HL-60/S4 treated with retinoic acid at 250 ng/mL for 4 days and 3 days (cell line): ENCODE results near the gene PRSS38.

ENCODE experiments used
- in situ Hi-C: fragments of 300-500 bp; cut with MboI; formaldehyde crosslinking; loops from 2 replicates; pipeline ENCODE4 v1.7.0; 2022; ENCODE audit warnings: low sequenced_read_pairs

Gene PRSS38

DNA sequence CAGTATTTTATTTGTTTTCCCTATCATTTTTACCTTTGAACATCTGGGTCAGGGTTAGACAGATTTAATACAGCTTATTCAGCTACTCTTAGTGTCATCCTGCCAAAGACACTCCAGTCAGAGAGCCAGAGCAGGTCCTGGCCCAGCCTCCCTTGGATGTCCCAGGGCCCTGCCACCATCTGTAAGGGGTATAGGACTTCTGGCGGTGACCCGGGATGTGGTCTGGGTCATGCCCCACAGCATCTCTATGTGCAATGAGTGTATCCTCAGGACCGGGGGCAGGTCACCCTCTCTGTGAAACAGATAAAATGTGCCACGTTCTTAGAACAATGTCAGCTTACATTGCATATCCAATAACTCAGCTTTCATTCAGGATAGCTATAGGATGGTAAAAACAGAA lies 37.8 kb upstream of the PRSS38 start:
- in situ Hi-C loops = no loop called here

DNA sequence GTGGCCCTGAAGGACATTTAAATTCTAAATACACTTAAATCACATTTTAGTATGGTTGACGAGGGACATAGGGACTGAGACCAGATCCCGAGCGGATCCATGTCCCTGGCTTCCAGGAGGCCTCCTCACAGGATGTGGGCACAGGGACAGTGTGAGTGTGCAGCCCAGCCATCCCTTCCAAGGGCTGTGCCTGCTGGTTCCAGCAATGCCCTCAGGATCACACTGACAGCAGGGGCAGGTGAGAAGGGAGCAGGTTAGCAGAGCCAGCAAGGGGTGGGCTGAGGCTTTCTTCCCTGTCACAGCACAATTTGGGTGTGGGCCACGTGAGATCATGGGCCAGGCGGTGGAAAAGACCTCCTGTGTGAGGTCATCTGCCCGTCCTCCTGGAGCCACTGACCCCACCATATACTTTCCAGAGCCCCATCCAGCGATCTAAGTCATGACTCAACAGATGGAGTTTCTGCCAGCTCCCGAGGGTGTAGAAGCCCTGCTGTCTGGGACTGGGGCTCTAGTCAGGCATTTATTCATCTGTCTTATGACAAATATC lies 37.0 kb upstream of the PRSS38 start:
- in situ Hi-C loops = no loop called here

DNA sequence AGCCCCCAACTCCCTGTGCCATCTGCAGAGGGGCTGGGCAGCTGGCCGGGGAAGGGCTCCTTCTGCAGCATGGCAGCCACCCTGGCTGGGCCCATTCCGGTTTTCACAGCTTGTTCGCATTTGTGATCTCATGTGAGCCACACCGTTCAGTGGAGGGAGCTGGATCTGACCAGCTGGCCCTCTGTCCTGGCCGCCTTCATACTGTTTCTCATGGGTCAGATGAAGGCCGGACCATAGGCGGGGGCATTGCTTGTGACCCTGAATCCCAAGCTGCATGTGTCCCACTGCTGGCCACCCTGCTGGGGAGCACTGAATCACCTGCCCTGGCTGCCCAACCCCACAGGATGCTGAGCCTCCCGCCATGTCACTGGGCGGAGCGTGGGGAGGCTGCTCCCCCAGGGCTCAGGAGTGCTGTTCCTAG lies 36.4 kb upstream of the PRSS38 start:
- in situ Hi-C loops = no loop called here

DNA sequence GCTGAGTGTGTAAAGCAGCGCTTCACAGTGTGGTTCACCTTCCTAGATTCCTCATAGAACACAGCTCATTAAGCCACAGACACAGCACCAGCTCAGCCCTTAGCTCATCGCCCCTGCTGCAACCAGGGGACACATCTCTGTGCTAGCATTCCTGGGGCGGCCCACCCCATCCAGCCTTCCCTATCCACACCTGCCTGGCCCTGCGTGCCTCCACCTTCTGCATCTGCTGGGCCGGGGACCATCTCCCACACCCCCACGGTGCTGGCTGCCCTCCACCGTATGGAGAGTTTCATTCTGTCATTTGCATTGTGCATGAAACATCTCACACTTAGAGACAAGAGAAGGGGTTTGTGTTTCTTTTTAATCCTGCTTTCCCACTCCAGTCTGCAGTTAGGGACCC lies 35.8 kb upstream of the PRSS38 start:
- in situ Hi-C loops = no loop called here

DNA sequence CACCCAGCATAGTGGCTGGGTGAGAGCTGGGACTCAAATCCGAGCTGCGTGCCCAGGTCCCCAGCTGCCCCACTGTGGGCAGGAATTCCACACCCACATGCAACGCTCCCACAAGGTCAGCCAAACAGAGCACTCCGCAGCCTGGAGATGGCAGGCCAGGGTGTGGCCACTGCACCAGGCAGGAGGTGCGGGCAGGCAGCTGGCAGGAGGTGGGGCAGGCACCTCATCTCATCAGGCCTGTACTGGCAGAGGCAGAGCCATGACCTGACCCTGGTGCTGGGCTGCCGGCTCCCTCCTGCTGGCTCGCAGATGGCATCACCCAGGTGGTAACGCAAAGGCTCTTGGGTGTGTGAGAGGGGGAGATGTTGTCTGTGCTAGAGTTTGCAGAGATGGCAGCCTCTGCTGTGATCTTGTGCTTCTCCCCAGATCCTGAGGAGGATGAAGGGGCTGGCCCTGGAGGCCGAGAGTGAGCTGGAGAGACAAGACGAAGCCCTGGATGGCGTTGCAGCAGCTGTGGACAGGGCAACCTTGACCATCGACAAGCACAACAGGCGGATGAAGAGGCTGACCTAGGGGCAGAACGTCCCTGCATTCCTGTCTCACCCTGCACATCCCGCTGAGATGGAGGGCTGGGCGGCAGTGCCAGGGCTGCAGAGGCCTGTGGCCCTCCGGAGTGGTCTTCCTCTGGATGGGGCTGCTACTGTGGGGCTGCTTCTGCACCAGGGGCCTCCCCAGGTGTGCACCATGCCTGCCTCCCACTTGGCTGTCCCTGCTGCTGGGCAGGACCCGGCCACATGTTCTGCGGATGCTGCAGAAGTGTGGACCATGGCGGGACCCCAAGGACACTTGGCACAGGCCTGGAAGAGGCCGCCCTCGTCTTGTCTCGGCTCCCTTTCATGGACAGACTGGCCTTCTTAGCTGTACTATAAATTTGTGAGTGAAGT lies 35.1 kb upstream of the PRSS38 start:
- in situ Hi-C loops = no loop called here

DNA sequence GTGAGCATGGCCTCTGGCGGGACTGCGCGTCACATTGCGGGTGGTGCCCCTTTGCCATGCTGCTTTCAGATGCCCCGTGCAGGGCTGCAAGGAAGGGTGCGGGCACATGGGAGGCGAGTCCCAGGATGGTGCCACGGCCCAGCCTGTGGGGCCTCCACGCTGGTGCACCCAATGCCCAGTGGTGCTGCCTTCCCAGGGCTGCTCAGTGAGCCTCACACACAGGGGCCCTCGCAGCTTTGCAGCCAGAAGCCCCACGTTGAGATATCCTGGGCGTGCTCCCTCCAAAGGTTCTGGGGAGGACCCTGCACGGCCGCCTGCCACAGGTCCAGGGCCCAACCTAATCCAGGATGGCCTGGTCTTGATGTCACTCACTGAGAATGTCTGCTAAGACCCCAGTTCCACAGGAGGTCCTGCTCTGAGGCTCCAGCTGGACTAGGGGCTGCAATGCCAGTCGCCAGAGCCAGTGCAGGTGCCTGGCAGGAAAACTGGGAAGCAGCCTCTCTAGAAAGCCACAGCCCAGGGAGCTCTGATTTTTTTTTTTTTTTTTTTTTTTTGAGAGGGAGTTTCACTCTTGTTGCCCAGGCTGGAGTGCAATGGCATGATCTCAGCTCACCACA lies 34.1 kb upstream of the PRSS38 start:
- in situ Hi-C loops = no loop called here

DNA sequence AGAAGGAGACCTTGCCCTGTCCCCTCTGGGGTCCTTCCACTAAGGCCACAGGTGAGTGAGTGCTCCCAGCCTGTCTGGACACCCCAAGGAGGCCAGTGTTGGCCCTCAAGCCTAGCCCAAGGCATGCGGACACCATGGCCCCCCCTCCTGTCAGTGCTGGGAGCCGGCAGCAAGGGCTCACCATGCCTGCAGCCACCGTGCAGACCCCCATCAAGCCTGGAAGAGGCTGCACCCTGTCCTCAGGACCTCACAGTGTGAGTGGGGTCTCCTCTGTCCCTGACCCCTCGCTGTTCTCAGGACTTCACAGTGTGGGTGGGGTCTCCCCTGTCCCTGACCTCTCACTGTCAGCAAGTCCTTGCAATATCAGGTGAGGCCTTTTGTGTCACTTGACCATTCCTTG lies 33.2 kb upstream of the PRSS38 start:
- in situ Hi-C loops = no loop called here

DNA sequence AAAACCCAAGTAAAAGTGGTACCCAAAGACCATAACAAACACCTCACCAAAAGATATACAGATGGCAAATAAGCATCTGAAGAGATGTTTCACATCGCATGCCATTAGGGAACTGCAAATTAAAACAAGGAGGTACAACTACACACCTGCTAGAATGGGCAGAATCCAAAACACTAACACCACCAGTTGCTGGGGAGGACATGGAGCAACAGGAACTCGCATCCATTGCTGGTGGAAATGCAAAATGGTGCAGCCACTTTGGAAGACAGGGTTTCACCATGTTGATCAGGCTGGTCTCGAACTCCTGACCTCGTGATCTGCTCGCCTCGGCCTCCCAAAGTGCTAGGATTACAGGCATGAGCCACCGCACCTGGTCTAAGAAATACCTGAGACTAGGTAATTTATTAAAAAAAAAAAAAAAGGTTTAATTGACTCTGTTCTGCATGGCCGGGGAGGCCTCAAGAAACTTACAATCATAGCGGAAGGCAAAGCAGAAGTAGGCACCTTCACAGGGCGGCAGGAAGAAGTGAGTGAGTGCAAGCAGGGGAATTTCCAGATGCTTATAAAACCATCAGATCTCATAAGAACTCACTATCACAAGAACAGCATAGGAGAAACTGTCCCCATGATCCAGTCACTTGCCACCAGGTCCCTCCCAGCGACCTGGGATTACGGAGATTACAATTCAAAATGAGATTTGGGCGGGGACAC lies 30.2 kb upstream of the PRSS38 start:
- in situ Hi-C loops = no loop called here

DNA sequence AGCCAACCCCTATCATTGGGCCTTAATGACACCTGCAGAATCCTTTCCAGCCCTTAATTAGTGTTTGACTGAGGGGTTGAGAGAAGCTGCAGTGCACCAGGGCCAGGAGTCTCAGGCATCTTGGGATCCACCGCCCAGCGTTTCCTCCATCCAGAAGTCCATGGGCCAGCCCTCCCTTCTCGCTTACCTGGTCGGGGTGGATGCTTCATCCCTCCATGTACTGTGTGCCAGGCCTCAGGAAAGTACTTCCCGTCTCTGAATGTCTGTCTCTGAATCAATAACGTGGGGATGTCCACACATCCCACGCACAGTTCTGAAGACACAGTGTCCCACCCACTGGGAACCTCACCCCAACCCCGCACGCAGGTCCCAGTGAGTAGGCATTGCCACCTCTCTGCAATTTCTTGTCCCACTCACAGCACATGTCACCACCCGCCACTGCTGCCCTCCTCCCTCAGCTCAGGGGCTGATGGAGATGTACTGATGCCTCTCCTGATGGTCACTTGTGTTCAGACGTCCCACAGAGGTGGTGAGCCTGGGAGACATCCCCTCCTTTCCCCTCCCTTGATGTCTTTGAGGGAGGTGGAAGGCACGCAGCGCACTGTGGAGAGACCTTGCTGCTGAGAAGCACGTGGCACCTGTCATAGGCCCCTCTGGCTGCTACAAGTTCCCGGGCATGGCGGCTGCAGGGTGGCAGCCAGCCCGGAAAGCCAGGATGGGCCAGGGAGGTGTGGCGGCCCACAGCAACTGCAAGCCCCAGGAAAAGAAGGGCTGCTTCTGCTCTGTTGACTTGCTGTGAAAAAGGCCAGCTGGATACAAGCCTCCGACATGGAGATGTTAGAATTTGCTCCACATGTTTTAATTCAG lies 29.4 kb upstream of the PRSS38 start:
- in situ Hi-C loops = no loop called here

DNA sequence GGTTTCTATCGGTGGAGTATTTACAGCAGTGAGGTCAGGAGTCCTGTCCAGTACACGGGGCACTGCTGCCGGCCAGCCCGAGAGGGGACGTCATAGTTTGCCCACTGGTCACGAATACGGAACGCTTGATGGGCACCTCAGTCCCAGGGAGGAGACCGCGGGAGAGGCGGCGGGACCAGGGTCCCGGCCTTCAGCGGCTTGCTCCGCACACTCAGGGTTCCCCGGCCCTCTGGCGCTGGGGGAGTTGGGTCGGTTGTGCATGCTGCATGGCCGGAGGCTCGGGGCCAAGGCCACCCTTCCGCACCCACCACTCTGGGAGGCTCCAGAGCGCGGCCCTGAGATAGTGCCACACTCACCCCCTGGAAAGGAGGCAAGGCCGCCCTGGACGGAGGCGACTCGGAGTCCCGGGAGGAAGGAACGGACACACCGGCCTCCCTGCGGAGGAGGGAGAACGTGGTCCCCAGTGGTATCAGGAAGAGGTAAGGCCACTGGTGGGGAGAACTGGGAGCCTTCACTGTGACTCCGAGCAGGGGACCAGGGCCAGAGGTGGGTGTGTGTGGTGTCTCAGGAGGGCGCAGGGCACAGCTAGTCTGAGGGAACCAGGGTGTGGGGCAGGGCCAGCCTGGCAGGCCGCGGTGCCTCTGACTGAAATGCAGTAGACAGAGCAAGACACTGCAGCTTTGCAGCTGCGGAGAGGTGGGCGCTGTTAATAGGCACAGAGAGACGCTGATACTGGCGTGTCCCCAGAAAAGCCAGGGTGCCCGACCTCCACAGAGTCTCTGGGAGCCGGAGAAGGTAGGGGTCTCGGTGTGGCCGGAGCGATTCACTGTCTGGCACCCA lies 28.6 kb upstream of the PRSS38 start:
- in situ Hi-C loops = no loop called here

DNA sequence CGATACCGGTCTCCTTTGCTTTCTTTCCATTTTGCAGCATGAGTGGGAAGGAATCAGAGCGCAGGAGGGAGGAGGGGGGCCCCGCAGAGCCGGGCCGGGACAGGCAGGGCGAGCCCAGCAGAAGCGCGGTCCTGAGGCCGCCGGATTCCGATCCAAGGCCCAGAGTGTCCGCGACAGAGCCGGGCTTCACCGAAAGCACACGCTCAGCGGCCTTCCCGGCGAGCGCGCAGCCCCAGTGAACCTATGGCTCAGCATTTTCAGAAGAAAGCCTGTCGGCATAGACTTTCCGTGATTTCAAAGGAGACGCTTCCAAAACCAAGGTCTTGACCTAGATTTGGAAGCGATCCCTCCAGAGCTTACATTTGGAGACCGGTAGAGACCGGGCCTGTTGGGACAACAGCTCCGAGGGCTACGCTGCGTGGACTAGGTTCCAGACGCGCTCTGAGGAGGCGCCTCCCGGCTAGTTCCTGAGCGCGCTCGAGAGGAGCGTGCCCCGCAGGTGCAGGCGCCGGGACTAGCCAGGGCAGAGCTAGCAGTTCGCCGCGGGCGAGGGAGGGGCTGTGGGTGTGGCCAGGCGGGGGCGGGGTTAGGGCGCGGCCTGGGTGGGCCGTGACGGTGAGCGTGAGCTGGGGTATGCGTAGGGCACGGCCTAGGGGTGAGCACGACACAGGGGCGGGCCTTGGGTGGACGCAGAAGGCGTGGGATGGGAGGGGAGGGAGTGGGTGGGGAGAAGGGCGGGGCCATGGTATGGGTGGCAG lies 27.8 kb upstream of the PRSS38 start:
- in situ Hi-C loops = no loop called here

DNA sequence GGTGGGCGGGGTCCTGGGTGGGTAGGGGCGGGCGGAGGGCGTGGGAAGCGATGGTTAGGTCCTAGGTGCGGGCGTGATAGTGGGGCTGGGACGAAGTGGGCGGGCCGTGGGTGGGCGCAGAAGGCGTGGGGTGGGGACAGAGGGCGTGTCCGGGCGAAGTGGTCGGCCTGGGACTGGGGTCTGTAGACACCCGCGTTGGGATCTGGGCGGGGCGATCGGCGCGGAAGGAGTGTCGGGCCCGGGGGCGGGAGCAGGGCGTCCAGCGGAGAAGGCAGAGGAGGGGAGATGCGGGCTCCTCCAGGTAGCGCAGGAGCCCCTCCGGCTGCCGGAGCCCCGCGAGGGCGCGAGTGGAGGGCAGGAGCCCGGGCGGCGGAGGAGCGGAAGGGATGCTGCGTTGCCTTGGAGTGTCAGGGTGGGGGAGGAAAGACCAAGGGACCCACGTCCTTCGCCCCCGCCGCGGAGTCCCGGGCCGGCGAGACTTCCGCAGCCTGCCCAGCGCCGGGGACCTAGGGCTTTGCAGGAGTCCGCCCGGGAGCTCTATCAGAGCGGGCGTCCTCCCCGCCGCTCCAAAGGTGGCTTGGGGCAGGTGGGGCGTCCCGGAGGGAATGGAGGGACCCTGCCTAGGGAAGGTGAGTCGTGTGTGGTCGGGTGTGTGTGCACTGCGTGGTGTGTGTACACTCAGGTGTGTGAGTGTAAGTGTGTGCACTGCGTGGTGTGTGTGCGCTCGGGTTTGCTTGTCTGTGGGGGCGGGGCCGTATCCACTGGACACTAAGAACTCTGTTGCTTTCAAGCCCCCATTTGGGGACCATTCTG lies 27.0 kb upstream of the PRSS38 start:
- in situ Hi-C loops = no loop called here

DNA sequence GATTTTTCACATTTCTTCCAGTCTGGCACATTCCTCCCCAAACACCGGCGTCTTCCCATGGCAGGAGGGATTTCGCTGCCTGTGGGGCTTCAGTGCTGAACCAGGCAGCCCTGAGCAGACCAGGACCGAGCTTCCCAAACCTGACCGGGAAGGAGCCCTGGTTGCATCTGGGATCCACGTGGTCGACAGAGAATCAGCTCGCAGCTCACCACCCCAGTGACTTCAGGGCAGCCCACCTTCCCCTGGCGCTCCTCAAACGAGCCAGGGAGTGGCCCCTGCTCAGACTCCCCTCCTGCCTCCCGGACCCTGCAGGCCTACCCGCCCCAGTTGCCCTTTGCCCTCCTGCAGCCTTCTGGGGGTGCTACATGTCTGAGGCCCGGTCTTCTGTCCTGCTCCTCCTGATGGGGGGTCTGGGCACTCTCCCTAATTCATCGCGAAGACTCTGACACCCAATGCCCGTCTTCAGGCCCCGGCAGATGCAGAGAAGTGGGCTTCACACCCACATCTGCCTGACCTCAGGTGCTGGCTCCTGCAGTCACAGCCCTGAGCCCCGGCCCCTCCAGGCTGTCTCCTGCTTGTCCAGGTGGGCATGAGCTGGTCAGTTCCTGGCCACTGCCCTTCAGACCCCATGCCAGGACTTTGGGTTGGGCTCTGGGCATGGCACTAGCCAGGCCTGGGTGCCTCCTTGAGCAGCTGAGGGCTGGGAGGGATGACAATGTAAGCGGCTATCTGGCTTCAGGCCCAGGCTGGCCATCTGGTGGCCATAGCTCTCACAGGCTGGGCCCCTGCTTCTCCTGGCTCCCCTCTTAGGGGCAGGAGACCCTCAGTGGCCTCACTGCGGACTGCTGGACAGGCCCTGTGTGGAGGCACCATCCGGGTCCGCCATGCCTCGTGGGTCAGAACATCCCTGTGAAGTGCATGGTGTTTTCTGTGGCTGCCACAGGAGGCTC lies 26.1 kb upstream of the PRSS38 start:
- in situ Hi-C loops = no loop called here

DNA sequence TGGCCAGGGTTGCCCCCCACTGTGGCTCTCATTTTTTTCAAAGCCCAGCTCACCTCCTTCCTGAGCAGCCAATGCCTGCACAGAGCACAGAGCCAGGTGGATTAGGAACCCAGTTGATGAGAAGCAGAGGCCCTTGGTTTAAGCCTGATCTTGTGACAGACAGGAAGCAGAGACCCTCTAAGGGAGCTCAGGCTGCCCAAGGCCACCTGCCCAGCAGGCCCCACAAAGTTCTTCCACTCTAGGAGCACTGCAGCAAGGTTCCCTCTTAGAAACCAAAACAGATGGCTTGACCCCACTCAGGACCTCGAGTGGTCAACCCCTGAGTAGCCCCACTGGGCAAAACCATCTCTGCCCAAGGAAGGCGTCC lies 25.5 kb upstream of the PRSS38 start:
- in situ Hi-C loops = no loop called here

DNA sequence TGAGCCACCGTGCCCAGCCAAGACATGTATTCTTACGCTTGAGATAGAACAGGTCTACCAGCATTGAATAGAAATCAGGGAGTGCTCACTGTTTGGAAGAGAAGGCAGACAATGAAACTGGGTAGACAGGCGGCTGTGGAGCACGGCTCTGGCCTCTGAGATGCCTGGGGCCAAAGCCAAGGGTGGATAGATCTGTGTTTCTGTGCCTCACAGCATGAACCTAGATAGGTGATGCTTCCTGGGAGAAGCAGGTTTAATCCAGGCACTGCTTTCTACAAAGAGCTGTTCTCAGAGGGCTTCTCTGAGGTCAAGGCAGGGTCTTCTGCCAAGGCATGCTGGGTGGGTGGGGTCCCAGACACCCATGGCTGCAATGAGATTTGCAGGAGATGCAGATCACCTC lies 24.6 kb upstream of the PRSS38 start:
- in situ Hi-C loops = no loop called here

DNA sequence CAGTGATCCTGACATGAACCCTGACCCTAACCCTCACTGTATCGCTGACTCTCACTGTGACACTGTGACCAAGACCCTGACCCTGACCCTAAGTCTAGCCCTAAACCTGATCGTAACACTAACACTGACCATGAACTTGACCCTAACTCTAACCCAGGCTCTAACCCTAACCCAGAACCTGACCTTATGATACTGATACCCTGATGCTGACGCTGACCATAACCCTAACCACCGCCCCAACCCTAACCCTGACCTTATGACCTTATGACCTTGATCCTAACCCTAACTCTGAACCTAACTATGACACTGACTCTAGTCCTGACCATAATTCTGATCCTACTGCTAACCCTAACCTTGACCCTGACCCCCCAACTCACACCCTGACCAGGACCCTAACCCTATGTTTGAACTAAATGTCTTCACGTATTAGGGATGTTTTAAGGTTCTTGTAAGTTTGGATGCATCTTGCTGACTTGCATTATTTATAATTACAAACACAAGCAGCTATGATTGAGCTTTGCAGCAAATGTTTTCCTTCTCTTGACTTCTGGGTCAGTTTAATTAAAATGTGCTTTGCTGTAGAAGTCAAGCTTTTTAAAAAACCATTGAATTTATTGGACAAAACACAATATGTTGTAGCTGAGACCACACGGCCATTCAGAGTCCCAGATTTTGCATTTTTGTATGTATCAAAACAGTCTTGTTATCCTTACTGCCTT lies 23.9 kb upstream of the PRSS38 start:
- in situ Hi-C loops = no loop called here
